H1 (cell line): ENCODE results near the gene FXR2. TPM values are rescaled to one million over a fixed set of nuclear protein-coding genes. Genes with fewer than 3 reads are reported as not detected.

Source experiments
- ASH2L ChIP-seq: fragments of 200-600, 300-600 bp; sonication (generic); IDR thresholded peaks from one replicate; pipeline ENCODE4 v1.7.1; 2017; ENCODE audit warnings: low read length
- BRCA1 ChIP-seq: IDR thresholded peaks from 2 replicates; pipeline ENCODE4 v1.6.1; 2012; ENCODE audit warnings: low read depth, low read length, improper control_type of control experiment
- CHD7 ChIP-seq: fragments of 300-600 bp; sonication (generic); IDR thresholded peaks from 2 replicates; pipeline ENCODE4 v1.7.1; 2012; ENCODE audit warnings: low read length, moderate library complexity, mild to moderate bottlenecking, inconsistent platforms; ENCODE audit not compliant: insufficient replicate concordance
- FOSL1 ChIP-seq: IDR thresholded peaks from 2 replicates; pipeline ENCODE4 v1.6.1; 2011; ENCODE audit warnings: mild to moderate bottlenecking, low read depth, low read length, moderate library complexity; ENCODE audit not compliant: insufficient read depth
- HDAC6 ChIP-seq: IDR thresholded peaks from one replicate; pipeline ENCODE4 v1.7.1; 2012; ENCODE audit warnings: low read depth, mild to moderate bottlenecking, inconsistent platforms, low read length, moderate library complexity
- NANOG ChIP-seq: IDR thresholded peaks from 2 replicates; pipeline ENCODE4 v1.6.1; 2011; ENCODE audit warnings: low read length, low read depth, mild to moderate bottlenecking, inconsistent platforms; ENCODE audit not compliant: insufficient read depth, poor library complexity, severe bottlenecking
- POLR2A ChIP-seq, 2 experiments: IDR thresholded peaks; 1 replicate in 1 of 2; 2 replicates in 1 of 2; pipeline ENCODE4 v1.6.1; 2011; ENCODE audit warnings: low read depth in 2 of 2, low read length in 2 of 2, mild to moderate bottlenecking in 2 of 2; ENCODE audit errors: control extremely low read depth in 1 of 2
- RAD21 ChIP-seq, 2 experiments: IDR thresholded peaks in 1 of 2; conservative IDR thresholded peaks in 1 of 2; 2 replicates each; pipeline ENCODE4 v1.6.1; 2011; ENCODE audit warnings: low read depth in 2 of 2, low read length in 2 of 2, improper control_type of control experiment in 1 of 2, inconsistent platforms in 1 of 2, mild to moderate bottlenecking in 1 of 2, moderate library complexity in 1 of 2
- RBBP5 ChIP-seq: IDR thresholded peaks from 2 replicates; pipeline ENCODE4 v1.7.1; 2012; ENCODE audit warnings: low read depth, mild to moderate bottlenecking, inconsistent platforms, low read length, moderate library complexity, borderline replicate concordance
- SIRT6 ChIP-seq: IDR thresholded peaks from one replicate; pipeline ENCODE4 v1.7.1; 2012; ENCODE audit warnings: low read length, inconsistent platforms
- YY1 ChIP-seq: IDR thresholded peaks from 2 replicates; pipeline ENCODE4 v1.6.1; 2011; ENCODE audit warnings: low read depth, mild to moderate bottlenecking, low read length
- polyA plus RNA-seq, 7 experiments: library from polyadenylated mRNA; depleted of rRNA in 3 of 7; stranded (reverse) in 5 of 7; unstranded in 2 of 7; fragments of >200 nt in 5 of 7; fragments of 200-250 nt in 2 of 7; gene quantifications; 1 replicate in 5 of 7; 2 replicates in 1 of 7; 4 replicates in 1 of 7; pipeline versions ENCODE4 v1.2.1 to v1.2.3, GENCODE V29; 2011 to 2013; ENCODE audit warnings: missing spikeins in 2 of 7, mixed read lengths in 2 of 7
- total RNA-seq: library from RNA; stranded (reverse); fragmentation: NEBNext Ultra II Directional; extraction: Animal tissue kit (Norgen Biotek cat#: 25700); gene quantifications from 2 replicates; pipeline ENCODE4 v1.2.1, GENCODE V29; 2021

Gene FXR2
- total and polyA plus RNA-seq, 2 of the 8 experiments (the other 6 are each of a cell fraction or from before 2014, with no cell fraction given): 26.2 to 44.0 TPM

GRCh38 chr17:7572588-7573323 lies 41.9 kb downstream of the FXR2 start (continued):
- TF ChIP-seq CHD7 (no peak), FOSL1 (no peak), HDAC6 (no peak), POLR2A (IDR thresholded peaks at IDR 0.05; ENCODE audit: control extremely low read depth in 1 of 2, low read depth in 2 of 2, low read length in 2 of 2) (peak; percentile 96 to 98), RBBP5 (no peak), BRCA1 (no peak), SIRT6 (no peak), RAD21 (IDR thresholded peaks at IDR 0.05 in 1 of 2, conservative IDR thresholded peaks at IDR 0.05 in 1 of 2; ENCODE audit: low read depth in 2 of 2, low read length in 2 of 2) (no peak), NANOG (no peak), ASH2L (peak; percentile 44), YY1 (no peak)
